ENCODE results near the gene TICAM2. TPM values are rescaled to one million over a fixed set of nuclear protein-coding genes. Genes with fewer than 3 reads are reported as not detected.

TICAM2 gene
- total RNA-seq, 1 experiment from 2014 or later, result 1.0 TPM

DNA sequence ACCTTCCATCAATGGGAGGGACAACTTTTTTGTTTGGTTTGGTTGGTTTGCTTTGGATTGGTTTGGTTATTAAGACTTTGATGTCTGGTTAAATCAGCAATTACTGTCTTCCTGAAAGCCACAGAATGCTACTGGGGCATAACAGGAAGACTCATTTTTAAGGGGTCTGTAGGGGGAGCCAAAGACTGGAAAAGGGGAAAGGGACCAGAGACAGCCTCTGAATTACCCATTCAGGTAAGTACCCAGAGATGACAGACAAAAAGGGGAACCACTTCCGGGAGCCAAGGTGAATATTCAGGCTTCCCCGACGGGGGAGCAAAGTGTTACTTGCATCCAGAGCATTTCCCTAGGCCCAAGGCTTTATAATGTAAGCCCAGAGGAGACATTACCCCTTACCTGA lies 53.1 kb downstream of the TICAM2 start:
- peaks cover 8% of the 10 kb centered on the region for H3K27me3 Mint-ChIP-seq (ENCODE audit: low read depth)
- peaks cover 21% of the 10 kb centered on the region for H3K9me3 Mint-ChIP-seq
- no peak overlapping the region for H3K4me3 Mint-ChIP-seq
- POLR2A ChIA-PET, result no interaction called here
- CTCF ChIA-PET, result no interaction called here
- peaks cover 18% of the 10 kb centered on the region for H3K36me3 Mint-ChIP-seq
- H3K4me1 Mint-ChIP-seq, result peaks cover 24% of the 10 kb centered on the region
- peak; percentile 40 for ATAC-seq
- TF ChIP-seq, protein P1, sequence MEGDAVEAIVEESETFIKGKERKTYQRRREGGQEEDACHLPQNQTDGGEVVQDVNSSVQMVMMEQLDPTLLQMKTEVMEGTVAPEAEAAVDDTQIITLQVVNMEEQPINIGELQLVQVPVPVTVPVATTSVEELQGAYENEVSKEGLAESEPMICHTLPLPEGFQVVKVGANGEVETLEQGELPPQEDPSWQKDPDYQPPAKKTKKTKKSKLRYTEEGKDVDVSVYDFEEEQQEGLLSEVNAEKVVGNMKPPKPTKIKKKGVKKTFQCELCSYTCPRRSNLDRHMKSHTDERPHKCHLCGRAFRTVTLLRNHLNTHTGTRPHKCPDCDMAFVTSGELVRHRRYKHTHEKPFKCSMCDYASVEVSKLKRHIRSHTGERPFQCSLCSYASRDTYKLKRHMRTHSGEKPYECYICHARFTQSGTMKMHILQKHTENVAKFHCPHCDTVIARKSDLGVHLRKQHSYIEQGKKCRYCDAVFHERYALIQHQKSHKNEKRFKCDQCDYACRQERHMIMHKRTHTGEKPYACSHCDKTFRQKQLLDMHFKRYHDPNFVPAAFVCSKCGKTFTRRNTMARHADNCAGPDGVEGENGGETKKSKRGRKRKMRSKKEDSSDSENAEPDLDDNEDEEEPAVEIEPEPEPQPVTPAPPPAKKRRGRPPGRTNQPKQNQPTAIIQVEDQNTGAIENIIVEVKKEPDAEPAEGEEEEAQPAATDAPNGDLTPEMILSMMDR (IDR thresholded peaks at IDR 0.05), result peak; percentile 41
- no peak for TF ChIP-seq KAT7 (CRISPR knock-in tag; IDR thresholded peaks at IDR 0.05; ENCODE audit: borderline replicate concordance)
- no peak for TF ChIP-seq ZNF396 (CRISPR knock-in tag; IDR thresholded peaks at IDR 0.05; ENCODE audit: borderline replicate concordance)
- no peak for TF ChIP-seq JAZF1 (CRISPR knock-in tag; IDR thresholded peaks at IDR 0.05)
- TF ChIP-seq, protein P2, sequence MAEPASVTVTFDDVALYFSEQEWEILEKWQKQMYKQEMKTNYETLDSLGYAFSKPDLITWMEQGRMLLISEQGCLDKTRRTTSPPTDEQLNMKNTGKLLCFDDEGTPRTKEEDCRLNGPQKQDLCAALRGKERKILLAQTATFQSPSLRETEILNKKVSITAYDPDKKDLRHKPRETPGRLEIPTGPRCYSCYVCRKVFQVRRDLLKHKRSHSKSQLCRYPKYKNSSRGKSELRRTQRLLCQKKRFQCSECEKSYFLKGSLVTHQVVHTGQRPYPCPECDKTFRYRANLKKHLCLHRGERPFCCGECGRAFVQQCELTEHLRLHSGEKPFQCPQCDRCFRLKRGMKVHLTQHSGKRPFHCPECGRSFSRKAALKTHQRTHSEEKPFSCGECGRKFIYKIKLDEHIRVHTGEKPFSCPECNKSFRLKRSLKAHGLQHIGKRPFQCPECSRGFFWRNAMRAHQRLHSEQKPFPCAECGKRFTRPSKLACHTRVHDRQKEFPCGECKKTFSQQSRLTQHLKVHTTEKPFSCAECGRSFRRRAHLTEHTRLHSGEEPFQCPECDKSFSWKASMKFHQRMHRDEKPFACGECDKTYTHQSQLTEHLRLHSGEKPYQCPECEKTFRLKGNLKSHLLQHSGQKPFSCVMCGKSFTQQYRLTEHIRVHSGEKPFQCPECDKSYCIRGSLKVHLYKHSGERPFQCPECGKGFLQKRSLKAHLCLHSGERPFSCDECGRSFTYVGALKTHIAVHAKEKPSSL (CRISPR knock-in tag; conservative IDR thresholded peaks at IDR 0.05), result no peak
- no peak for TF ChIP-seq ZNF138 (CRISPR knock-in tag; conservative IDR thresholded peaks at IDR 0.05)
- no peak for TF ChIP-seq ZNF232 (CRISPR knock-in tag; IDR thresholded peaks at IDR 0.05)
- peak; percentile 51 for DNase-seq (ENCODE audit: low spot score)
- peak overlapping the region; percentile 53; the same call in 1 of the 2 replicates for H3K27ac Mint-ChIP-seq

DNA sequence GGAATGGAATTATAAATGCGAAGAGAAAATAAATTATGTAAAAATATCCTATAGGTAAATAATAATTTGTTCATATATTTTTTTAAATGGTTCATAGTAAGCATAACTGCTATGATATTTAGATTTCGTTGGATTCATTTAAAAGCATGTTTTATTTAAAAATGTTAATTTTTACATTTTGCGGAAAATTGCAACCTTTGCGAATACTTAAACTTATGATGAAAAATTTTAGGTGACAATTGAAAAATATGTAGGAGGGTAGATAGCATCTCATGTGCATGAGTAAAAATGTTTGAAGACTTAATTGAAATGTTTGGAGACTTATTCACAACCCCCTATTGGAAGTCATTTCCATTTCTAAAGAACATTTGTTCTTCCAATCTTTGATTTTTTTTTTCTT lies 53.6 kb downstream of the TICAM2 start:
- Mint-ChIP-seq H3K4me3 (no peak overlapping the region), H3K4me1 (peaks cover 24% of the 10 kb centered on the region), H3K27me3 (ENCODE audit: low read depth) (peaks cover 8% of the 10 kb centered on the region), H3K9me3 (peaks cover 21% of the 10 kb centered on the region), H3K36me3 (peaks cover 18% of the 10 kb centered on the region), H3K27ac (peak overlapping the region; percentile 41; the same call in 1 of the 2 replicates)
- ChIA-PET CTCF (interaction anchor here (0.9 kb wide), 1 partner anchor 26 kb away, joined by 5 read pairs; no protein-coding TSS in a partner anchor), POLR2A (no interaction called here)
- ATAC-seq (no peak), DNase-seq (ENCODE audit: low spot score) (no peak)
- no peak for TF ChIP-seq ATF2 (CRISPR knock-in tag; IDR thresholded peaks at IDR 0.05; ENCODE audit: borderline replicate concordance, low read depth)
- no peak for TF ChIP-seq USF1 (CRISPR knock-in tag; IDR thresholded peaks at IDR 0.05)
- TF ChIP-seq, protein P3, sequence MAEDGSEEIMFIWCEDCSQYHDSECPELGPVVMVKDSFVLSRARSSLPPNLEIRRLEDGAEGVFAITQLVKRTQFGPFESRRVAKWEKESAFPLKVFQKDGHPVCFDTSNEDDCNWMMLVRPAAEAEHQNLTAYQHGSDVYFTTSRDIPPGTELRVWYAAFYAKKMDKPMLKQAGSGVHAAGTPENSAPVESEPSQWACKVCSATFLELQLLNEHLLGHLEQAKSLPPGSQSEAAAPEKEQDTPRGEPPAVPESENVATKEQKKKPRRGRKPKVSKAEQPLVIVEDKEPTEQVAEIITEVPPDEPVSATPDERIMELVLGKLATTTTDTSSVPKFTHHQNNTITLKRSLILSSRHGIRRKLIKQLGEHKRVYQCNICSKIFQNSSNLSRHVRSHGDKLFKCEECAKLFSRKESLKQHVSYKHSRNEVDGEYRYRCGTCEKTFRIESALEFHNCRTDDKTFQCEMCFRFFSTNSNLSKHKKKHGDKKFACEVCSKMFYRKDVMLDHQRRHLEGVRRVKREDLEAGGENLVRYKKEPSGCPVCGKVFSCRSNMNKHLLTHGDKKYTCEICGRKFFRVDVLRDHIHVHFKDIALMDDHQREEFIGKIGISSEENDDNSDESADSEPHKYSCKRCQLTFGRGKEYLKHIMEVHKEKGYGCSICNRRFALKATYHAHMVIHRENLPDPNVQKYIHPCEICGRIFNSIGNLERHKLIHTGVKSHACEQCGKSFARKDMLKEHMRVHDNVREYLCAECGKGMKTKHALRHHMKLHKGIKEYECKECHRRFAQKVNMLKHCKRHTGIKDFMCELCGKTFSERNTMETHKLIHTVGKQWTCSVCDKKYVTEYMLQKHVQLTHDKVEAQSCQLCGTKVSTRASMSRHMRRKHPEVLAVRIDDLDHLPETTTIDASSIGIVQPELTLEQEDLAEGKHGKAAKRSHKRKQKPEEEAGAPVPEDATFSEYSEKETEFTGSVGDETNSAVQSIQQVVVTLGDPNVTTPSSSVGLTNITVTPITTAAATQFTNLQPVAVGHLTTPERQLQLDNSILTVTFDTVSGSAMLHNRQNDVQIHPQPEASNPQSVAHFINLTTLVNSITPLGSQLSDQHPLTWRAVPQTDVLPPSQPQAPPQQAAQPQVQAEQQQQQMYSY (CRISPR knock-in tag; IDR thresholded peaks at IDR 0.05), result no peak
- TF ChIP-seq, protein P4, sequence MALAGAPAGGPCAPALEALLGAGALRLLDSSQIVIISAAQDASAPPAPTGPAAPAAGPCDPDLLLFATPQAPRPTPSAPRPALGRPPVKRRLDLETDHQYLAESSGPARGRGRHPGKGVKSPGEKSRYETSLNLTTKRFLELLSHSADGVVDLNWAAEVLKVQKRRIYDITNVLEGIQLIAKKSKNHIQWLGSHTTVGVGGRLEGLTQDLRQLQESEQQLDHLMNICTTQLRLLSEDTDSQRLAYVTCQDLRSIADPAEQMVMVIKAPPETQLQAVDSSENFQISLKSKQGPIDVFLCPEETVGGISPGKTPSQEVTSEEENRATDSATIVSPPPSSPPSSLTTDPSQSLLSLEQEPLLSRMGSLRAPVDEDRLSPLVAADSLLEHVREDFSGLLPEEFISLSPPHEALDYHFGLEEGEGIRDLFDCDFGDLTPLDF (CRISPR knock-in tag; IDR thresholded peaks at IDR 0.05), result no peak
- TF ChIP-seq FOXP1 (CRISPR knock-in tag; IDR thresholded peaks at IDR 0.05; ENCODE audit: borderline replicate concordance), result no peak
- TF ChIP-seq ZNF317 (CRISPR knock-in tag; IDR thresholded peaks at IDR 0.05; ENCODE audit: borderline replicate concordance, low read depth), result no peak
- TF ChIP-seq, protein P5, sequence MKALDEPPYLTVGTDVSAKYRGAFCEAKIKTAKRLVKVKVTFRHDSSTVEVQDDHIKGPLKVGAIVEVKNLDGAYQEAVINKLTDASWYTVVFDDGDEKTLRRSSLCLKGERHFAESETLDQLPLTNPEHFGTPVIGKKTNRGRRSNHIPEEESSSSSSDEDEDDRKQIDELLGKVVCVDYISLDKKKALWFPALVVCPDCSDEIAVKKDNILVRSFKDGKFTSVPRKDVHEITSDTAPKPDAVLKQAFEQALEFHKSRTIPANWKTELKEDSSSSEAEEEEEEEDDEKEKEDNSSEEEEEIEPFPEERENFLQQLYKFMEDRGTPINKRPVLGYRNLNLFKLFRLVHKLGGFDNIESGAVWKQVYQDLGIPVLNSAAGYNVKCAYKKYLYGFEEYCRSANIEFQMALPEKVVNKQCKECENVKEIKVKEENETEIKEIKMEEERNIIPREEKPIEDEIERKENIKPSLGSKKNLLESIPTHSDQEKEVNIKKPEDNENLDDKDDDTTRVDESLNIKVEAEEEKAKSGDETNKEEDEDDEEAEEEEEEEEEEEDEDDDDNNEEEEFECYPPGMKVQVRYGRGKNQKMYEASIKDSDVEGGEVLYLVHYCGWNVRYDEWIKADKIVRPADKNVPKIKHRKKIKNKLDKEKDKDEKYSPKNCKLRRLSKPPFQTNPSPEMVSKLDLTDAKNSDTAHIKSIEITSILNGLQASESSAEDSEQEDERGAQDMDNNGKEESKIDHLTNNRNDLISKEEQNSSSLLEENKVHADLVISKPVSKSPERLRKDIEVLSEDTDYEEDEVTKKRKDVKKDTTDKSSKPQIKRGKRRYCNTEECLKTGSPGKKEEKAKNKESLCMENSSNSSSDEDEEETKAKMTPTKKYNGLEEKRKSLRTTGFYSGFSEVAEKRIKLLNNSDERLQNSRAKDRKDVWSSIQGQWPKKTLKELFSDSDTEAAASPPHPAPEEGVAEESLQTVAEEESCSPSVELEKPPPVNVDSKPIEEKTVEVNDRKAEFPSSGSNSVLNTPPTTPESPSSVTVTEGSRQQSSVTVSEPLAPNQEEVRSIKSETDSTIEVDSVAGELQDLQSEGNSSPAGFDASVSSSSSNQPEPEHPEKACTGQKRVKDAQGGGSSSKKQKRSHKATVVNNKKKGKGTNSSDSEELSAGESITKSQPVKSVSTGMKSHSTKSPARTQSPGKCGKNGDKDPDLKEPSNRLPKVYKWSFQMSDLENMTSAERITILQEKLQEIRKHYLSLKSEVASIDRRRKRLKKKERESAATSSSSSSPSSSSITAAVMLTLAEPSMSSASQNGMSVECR (CRISPR knock-in tag; IDR thresholded peaks at IDR 0.05; ENCODE audit: borderline replicate concordance), result no peak
- TF ChIP-seq ZNF219 (CRISPR knock-in tag; IDR thresholded peaks at IDR 0.05; ENCODE audit: borderline replicate concordance), result no peak
- TF ChIP-seq ZNF396 (CRISPR knock-in tag; IDR thresholded peaks at IDR 0.05; ENCODE audit: borderline replicate concordance), result no peak
- TF ChIP-seq ESRRA (CRISPR knock-in tag; IDR thresholded peaks at IDR 0.05; ENCODE audit: borderline replicate concordance), result no peak
- TF ChIP-seq, protein P6, sequence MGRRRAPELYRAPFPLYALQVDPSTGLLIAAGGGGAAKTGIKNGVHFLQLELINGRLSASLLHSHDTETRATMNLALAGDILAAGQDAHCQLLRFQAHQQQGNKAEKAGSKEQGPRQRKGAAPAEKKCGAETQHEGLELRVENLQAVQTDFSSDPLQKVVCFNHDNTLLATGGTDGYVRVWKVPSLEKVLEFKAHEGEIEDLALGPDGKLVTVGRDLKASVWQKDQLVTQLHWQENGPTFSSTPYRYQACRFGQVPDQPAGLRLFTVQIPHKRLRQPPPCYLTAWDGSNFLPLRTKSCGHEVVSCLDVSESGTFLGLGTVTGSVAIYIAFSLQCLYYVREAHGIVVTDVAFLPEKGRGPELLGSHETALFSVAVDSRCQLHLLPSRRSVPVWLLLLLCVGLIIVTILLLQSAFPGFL (CRISPR knock-in tag; IDR thresholded peaks at IDR 0.05; ENCODE audit: borderline replicate concordance), result no peak
